ENCODE data around the gene CFAP53.
A peak's percentile ranks its signal among the peaks of the same experiment; 100 is the strongest.
"Not testable (repeated sequence)": the region's sequence is repeated elsewhere in the genome, so short reads cannot be mapped to it uniquely, and the experiment has no call there.

CFAP53 gene

GRCh38 chr18:50273203-50274043 lies 7.1 kb upstream of the CFAP53 start:
- Histone ChIP-seq H3K9me3 (ENCODE audit: control insufficient read depth, low read length) (no peaks in the 10 kb centered on the region), H3K4me3 (ENCODE audit: insufficient read depth, low read depth, low read length) (no peak overlapping the region), H3K27ac (ENCODE audit: insufficient read depth, low read depth, low read length, poor library complexity, severe bottlenecking) (no peak overlapping the region), H3K27me3 (ENCODE audit: control insufficient read depth, insufficient read depth, low read length, poor library complexity, severe bottlenecking) (no peaks in the 10 kb centered on the region), H3K4me1 (ENCODE audit: control insufficient read depth, insufficient read depth, low read length) (no peaks in the 10 kb centered on the region), H3K36me3 (ENCODE audit: control insufficient read depth, insufficient read depth, low read length) (peaks cover 68% of the 10 kb centered on the region)
- WGBS, 2 experiments = 94 to 96% methylated on average over 23 of the region's 23 CpGs

- H3K36me3 ChIP-seq (ENCODE audit: control insufficient read depth, insufficient read depth, low read length) = peaks cover 64% of the 10 kb centered on the region
- H3K27ac ChIP-seq (ENCODE audit: insufficient read depth, low read depth, low read length, poor library complexity, severe bottlenecking) = no peak overlapping the region
- no peak overlapping the region for H3K4me3 ChIP-seq (ENCODE audit: insufficient read depth, low read depth, low read length)
- no peaks in the 10 kb centered on the region for H3K27me3 ChIP-seq (ENCODE audit: control insufficient read depth, insufficient read depth, low read length, poor library complexity, severe bottlenecking)
- no peaks in the 10 kb centered on the region for H3K4me1 ChIP-seq (ENCODE audit: control insufficient read depth, insufficient read depth, low read length)
- WGBS, 2 experiments = 93 to 96% methylated on average over 5 of the region's 5 CpGs
- no peaks in the 10 kb centered on the region for H3K9me3 ChIP-seq (ENCODE audit: control insufficient read depth, low read length)
These were observed 6.3 kb upstream of the CFAP53 start for GRCh38 chr18:50272568-50272967.

- peak overlapping the region; percentile 25 for H3K4me3 ChIP-seq (ENCODE audit: insufficient read depth, low read depth, low read length)
- H3K9me3 ChIP-seq (ENCODE audit: control insufficient read depth, low read length) = no peaks in the 10 kb centered on the region
- H3K27me3 ChIP-seq (ENCODE audit: control insufficient read depth, insufficient read depth, low read length, poor library complexity, severe bottlenecking) = no peaks in the 10 kb centered on the region
- H3K4me1 ChIP-seq (ENCODE audit: control insufficient read depth, insufficient read depth, low read length) = no peaks in the 10 kb centered on the region
- no peak overlapping the region for H3K27ac ChIP-seq (ENCODE audit: insufficient read depth, low read depth, low read length, poor library complexity, severe bottlenecking)
- peaks cover 30% of the 10 kb centered on the region for H3K36me3 ChIP-seq (ENCODE audit: control insufficient read depth, insufficient read depth, low read length)
- 76 to 78% methylated on average over 56 of the region's 56 CpGs for WGBS, 2 experiments
These were observed 1.9 kb upstream of the CFAP53 start for GRCh38 chr18:50268022-50268747.

GRCh38 chr18:50262977-50263376 lies 3.3 kb downstream of the CFAP53 start:
- Histone ChIP-seq H3K4me3 (ENCODE audit: insufficient read depth, low read depth, low read length) (no peak overlapping the region), H3K9me3 (ENCODE audit: control insufficient read depth, low read length) (no peaks in the 10 kb centered on the region), H3K27me3 (ENCODE audit: control insufficient read depth, insufficient read depth, low read length, poor library complexity, severe bottlenecking) (peaks cover 8% of the 10 kb centered on the region), H3K4me1 (ENCODE audit: control insufficient read depth, insufficient read depth, low read length) (no peaks in the 10 kb centered on the region), H3K36me3 (ENCODE audit: control insufficient read depth, insufficient read depth, low read length) (no peaks in the 10 kb centered on the region), H3K27ac (ENCODE audit: insufficient read depth, low read depth, low read length, poor library complexity, severe bottlenecking) (no peak overlapping the region)

GRCh38 chr18:50250935-50251334 lies 15.4 kb downstream of the CFAP53 start:
- no peaks in the 10 kb centered on the region for H3K4me1 ChIP-seq (ENCODE audit: control insufficient read depth, insufficient read depth, low read length)
- H3K27me3 ChIP-seq (ENCODE audit: control insufficient read depth, insufficient read depth, low read length, poor library complexity, severe bottlenecking) = no peaks in the 10 kb centered on the region
- no peak overlapping the region for H3K27ac ChIP-seq (ENCODE audit: insufficient read depth, low read depth, low read length, poor library complexity, severe bottlenecking)
- WGBS, 2 experiments = 91 to 95% methylated on average over 2 to 3 of the region's 3 CpGs
- H3K4me3 ChIP-seq (ENCODE audit: insufficient read depth, low read depth, low read length) = no peak overlapping the region
- H3K36me3 ChIP-seq (ENCODE audit: control insufficient read depth, insufficient read depth, low read length) = no peaks in the 10 kb centered on the region
- H3K9me3 ChIP-seq (ENCODE audit: control insufficient read depth, low read length) = no peaks in the 10 kb centered on the region

GRCh38 chr18:50249576-50249975 lies 16.7 kb downstream of the CFAP53 start:
- Histone ChIP-seq H3K4me3 (ENCODE audit: insufficient read depth, low read depth, low read length) (no peak overlapping the region), H3K4me1 (ENCODE audit: control insufficient read depth, insufficient read depth, low read length) (no peaks in the 10 kb centered on the region), H3K27ac (ENCODE audit: insufficient read depth, low read depth, low read length, poor library complexity, severe bottlenecking) (no peak overlapping the region), H3K36me3 (ENCODE audit: control insufficient read depth, insufficient read depth, low read length) (no peaks in the 10 kb centered on the region), H3K27me3 (ENCODE audit: control insufficient read depth, insufficient read depth, low read length, poor library complexity, severe bottlenecking) (no peaks in the 10 kb centered on the region), H3K9me3 (ENCODE audit: control insufficient read depth, low read length) (no peaks in the 10 kb centered on the region)

GRCh38 chr18:50247561-50247960 lies 18.7 kb downstream of the CFAP53 start:
- Histone ChIP-seq H3K27me3 (ENCODE audit: control insufficient read depth, insufficient read depth, low read length, poor library complexity, severe bottlenecking) (no peaks in the 10 kb centered on the region), H3K27ac (ENCODE audit: insufficient read depth, low read depth, low read length, poor library complexity, severe bottlenecking) (no peak overlapping the region), H3K4me1 (ENCODE audit: control insufficient read depth, insufficient read depth, low read length) (no peaks in the 10 kb centered on the region), H3K4me3 (ENCODE audit: insufficient read depth, low read depth, low read length) (no peak overlapping the region), H3K9me3 (ENCODE audit: control insufficient read depth, low read length) (no peaks in the 10 kb centered on the region), H3K36me3 (ENCODE audit: control insufficient read depth, insufficient read depth, low read length) (no peaks in the 10 kb centered on the region)

- WGBS, 2 experiments = 96% methylated on average over 8 of the region's 8 CpGs
- H3K9me3 ChIP-seq (ENCODE audit: control insufficient read depth, low read length); H3K27ac ChIP-seq (ENCODE audit: insufficient read depth, low read depth, low read length, poor library complexity, severe bottlenecking); H3K4me3 ChIP-seq (ENCODE audit: insufficient read depth, low read depth, low read length); H3K36me3 ChIP-seq (ENCODE audit: control insufficient read depth, insufficient read depth, low read length); H3K27me3 ChIP-seq (ENCODE audit: control insufficient read depth, insufficient read depth, low read length, poor library complexity, severe bottlenecking); H3K4me1 ChIP-seq (ENCODE audit: control insufficient read depth, insufficient read depth, low read length): not testable (repeated sequence)
These were observed 24.5 kb downstream of the CFAP53 start for GRCh38 chr18:50241768-50242167.

- H3K4me3 ChIP-seq (ENCODE audit: insufficient read depth, low read depth, low read length) = no peak overlapping the region
- no peaks in the 10 kb centered on the region for H3K9me3 ChIP-seq (ENCODE audit: control insufficient read depth, low read length)
- no peak overlapping the region for H3K27ac ChIP-seq (ENCODE audit: insufficient read depth, low read depth, low read length, poor library complexity, severe bottlenecking)
- WGBS, 2 experiments = 88 to 93% methylated on average over 3 of the region's 3 CpGs
- no peaks in the 10 kb centered on the region for H3K27me3 ChIP-seq (ENCODE audit: control insufficient read depth, insufficient read depth, low read length, poor library complexity, severe bottlenecking)
- H3K4me1 ChIP-seq (ENCODE audit: control insufficient read depth, insufficient read depth, low read length) = no peaks in the 10 kb centered on the region
- no peaks in the 10 kb centered on the region for H3K36me3 ChIP-seq (ENCODE audit: control insufficient read depth, insufficient read depth, low read length)
These were observed 26.2 kb downstream of the CFAP53 start for GRCh38 chr18:50240080-50240563.

GRCh38 chr18:50232419-50232818 lies 33.9 kb downstream of the CFAP53 start:
- Histone ChIP-seq H3K4me3 (ENCODE audit: insufficient read depth, low read depth, low read length) (no peak overlapping the region), H3K36me3 (ENCODE audit: control insufficient read depth, insufficient read depth, low read length) (no peaks in the 10 kb centered on the region), H3K27me3 (ENCODE audit: control insufficient read depth, insufficient read depth, low read length, poor library complexity, severe bottlenecking) (no peaks in the 10 kb centered on the region), H3K4me1 (ENCODE audit: control insufficient read depth, insufficient read depth, low read length) (peaks cover 9% of the 10 kb centered on the region), H3K9me3 (ENCODE audit: control insufficient read depth, low read length) (no peaks in the 10 kb centered on the region), H3K27ac (ENCODE audit: insufficient read depth, low read depth, low read length, poor library complexity, severe bottlenecking) (no peak overlapping the region)
- WGBS, 2 experiments = 59 to 62% methylated on average over 2 of the region's 2 CpGs

Measured in ectodermal cell (in vitro differentiated cells).